HFFc6 (cell line): Measurements from ENCODE around the gene TGM2. TPM values are rescaled to one million over a fixed set of nuclear protein-coding genes. Genes with fewer than 3 reads are reported as not detected.

Source experiments
- DNase-seq: peaks from one replicate; pipeline ENCODE4 v3.0.0-alpha.2; 2018
- H3K27ac Mint-ChIP-seq: 2 replicates; pipeline ENCODE4 v1.8.0; 2020; ENCODE audit warnings: mild to moderate bottlenecking, mixed read lengths
- H3K27me3 Mint-ChIP-seq: 2 replicates; pipeline ENCODE4 v1.8.0; 2021; ENCODE audit warnings: mild to moderate bottlenecking, moderate library complexity, mixed read lengths; ENCODE audit not compliant: insufficient read depth
- H3K36me3 Mint-ChIP-seq: 2 replicates; pipeline ENCODE4 v1.8.0; 2021; ENCODE audit warnings: low read depth, mixed read lengths
- H3K4me1 Mint-ChIP-seq: 2 replicates; pipeline ENCODE4 v1.8.0; 2020; ENCODE audit warnings: low read depth, mixed read lengths
- H3K4me3 Mint-ChIP-seq: 2 replicates; pipeline ENCODE4 v1.8.0; 2020; ENCODE audit warnings: mild to moderate bottlenecking, moderate library complexity, mixed read lengths
- H3K9me3 Mint-ChIP-seq: 2 replicates; pipeline ENCODE4 v1.8.0; 2020; ENCODE audit warnings: mild to moderate bottlenecking, mixed read lengths
- CTCF ChIP-seq: fragments of 200-600 bp; sonication (generic); IDR thresholded peaks from 2 replicates; pipeline ENCODE4 v1.5.0; 2021; ENCODE audit warnings: antibody characterized with exemption, mild to moderate bottlenecking
- total RNA-seq, 6 experiments: library from RNA; stranded (reverse); fragmentation: NEBNext Ultra II Directional; extraction: Animal tissue kit (Norgen Biotek cat#: 25700); gene quantifications; 2 replicates in 1 of 6; 3 replicates in 5 of 6; pipeline ENCODE4 v1.2.3, GENCODE V29; 2021

Gene TGM2
- total RNA-seq, 6 experiments from 2014 or later: 99.6 to 430 (median 111) TPM

GRCh38 chr20:38138086-38138778 lies 26.8 kb downstream of the TGM2 start:
- H3K9me3 Mint-ChIP-seq: no peaks in the 10 kb centered on the region

GRCh38 chr20:38137441-38138037 lies 27.5 kb downstream of the TGM2 start:
- no peak overlapping the region for H3K27ac Mint-ChIP-seq
- H3K4me1 Mint-ChIP-seq: peaks cover 47% of the 10 kb centered on the region
- DNase-seq: no peak
- no peaks in the 10 kb centered on the region; the same call in none of the 2 replicates for H3K27me3 Mint-ChIP-seq
- no peak for TF ChIP-seq CTCF
- peaks cover 37% of the 10 kb centered on the region for H3K36me3 Mint-ChIP-seq
- H3K4me3 Mint-ChIP-seq: no peak overlapping the region
- no peaks in the 10 kb centered on the region for H3K9me3 Mint-ChIP-seq

More at GRCh38 chr20:38138086-38138778, 26.8 kb downstream of the TGM2 start:
- peaks cover 49% of the 10 kb centered on the region for H3K4me1 Mint-ChIP-seq
- no peak overlapping the region for H3K4me3 Mint-ChIP-seq
- H3K27ac Mint-ChIP-seq: no peak overlapping the region
- peaks cover 36% of the 10 kb centered on the region for H3K36me3 Mint-ChIP-seq
- H3K27me3 Mint-ChIP-seq: no peaks in the 10 kb centered on the region; the same call in none of the 2 replicates
- DNase-seq: no peak
- TF ChIP-seq CTCF: no peak

GRCh38 chr20:38136421-38137245 lies 28.4 kb downstream of the TGM2 start:
- no peak overlapping the region for H3K4me3 Mint-ChIP-seq
- no peaks in the 10 kb centered on the region for H3K9me3 Mint-ChIP-seq
- H3K4me1 Mint-ChIP-seq: peaks cover 49% of the 10 kb centered on the region
- H3K27me3 Mint-ChIP-seq: no peaks in the 10 kb centered on the region; the same call in none of the 2 replicates
- peaks cover 40% of the 10 kb centered on the region for H3K36me3 Mint-ChIP-seq
- no peak overlapping the region for H3K27ac Mint-ChIP-seq
- TF ChIP-seq CTCF: no peak
- DNase-seq: no peak

DNA sequence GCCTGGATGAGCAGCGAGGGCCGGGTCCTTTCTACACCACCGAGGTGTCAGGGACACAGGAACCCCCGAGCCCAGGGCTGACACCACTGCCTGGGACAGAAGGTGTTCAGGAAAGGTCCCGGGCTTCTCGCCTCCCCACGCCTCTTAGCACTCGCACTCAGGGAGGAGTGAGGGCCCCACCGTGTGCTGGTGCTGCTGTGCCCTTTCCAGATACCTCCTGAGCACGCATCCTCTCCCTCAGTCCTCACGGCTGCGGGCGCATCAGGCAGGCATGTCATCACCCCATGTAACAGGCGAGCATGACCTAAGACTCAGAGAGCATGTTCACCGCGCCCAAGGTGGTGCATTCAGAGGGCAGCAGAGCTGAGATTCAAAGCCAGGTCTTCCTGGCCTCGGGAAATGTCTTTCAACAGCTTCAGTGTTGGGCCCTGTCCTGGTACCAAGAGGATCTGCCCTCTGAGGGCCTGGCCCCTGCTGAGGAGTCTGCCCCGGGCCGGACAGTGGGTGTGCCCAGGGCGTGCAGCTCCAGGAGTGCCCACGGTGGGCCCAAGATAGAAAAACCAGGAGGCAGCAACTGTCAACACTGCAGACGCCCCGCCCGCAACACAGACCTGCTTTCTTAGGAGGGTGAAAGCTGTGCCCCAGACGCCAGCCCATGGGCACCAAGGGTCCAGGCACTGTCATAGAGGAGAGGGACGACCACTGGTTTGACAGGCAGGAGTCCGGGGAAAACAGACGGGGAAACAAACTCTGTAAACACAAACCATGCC lies 29.2 kb downstream of the TGM2 start:
- Mint-ChIP-seq H3K36me3 (peaks cover 40% of the 10 kb centered on the region), H3K4me3 (no peak overlapping the region), H3K27ac (peak overlapping the region; percentile 82), H3K9me3 (no peaks in the 10 kb centered on the region), H3K27me3 (peaks cover 2% of the 10 kb centered on the region), H3K4me1 (peaks cover 52% of the 10 kb centered on the region)
- TF ChIP-seq CTCF: no peak
- no peak for DNase-seq

DNA sequence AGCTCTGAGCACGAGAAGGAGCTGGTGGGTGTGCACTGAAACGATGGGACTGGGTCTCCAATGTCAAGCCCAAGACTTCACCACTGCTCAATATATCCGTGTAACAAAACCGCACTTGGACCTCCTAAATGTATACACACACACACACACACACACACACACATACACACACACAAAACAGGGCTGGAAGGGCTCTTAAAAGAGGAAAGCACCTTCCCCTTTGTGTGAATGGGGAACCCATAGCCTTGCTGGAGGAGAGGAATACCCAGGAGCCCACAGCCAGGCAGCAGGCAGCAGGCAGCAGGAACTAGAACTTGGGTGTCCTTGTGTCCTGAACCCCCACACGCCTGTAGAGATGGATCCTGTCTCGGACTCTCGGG lies 29.8 kb downstream of the TGM2 start:
- Mint-ChIP-seq H3K9me3 (no peaks in the 10 kb centered on the region), H3K4me3 (no peak overlapping the region), H3K27ac (peak overlapping the region; percentile 82), H3K36me3 (peaks cover 39% of the 10 kb centered on the region), H3K4me1 (peaks cover 47% of the 10 kb centered on the region), H3K27me3 (peaks cover 2% of the 10 kb centered on the region)
- DNase-seq: no peak
- no peak for TF ChIP-seq CTCF
